ENCODE measurements around the gene TTPAL. TPM values are rescaled to one million over a fixed set of nuclear protein-coding genes. Genes with fewer than 3 reads are reported as not detected.

TTPAL gene
- total RNA-seq, 1 experiment from 2014 or later = 10.3 TPM

GRCh38 chr20:44479643-44480042 lies 4.0 kb downstream of the TTPAL start (continued):
- TF ChIP-seq AR (CRISPR knock-in tag; IDR thresholded peaks at IDR 0.05) (no peak), ZNF232 (CRISPR knock-in tag; IDR thresholded peaks at IDR 0.05) (no peak)

- H3K4me3 Mint-ChIP-seq = no peak overlapping the region
- no peaks in the 10 kb centered on the region for H3K9me3 Mint-ChIP-seq
- H3K27ac Mint-ChIP-seq = no peak overlapping the region
- H3K4me1 Mint-ChIP-seq = peaks cover 12% of the 10 kb centered on the region
- ATAC-seq (no peak), DNase-seq (ENCODE audit: low spot score) (no peak)
- CTCF ChIA-PET = no interaction called here
- POLR2A ChIA-PET = no interaction called here
- H3K27me3 Mint-ChIP-seq (ENCODE audit: low read depth) = peaks cover 2% of the 10 kb centered on the region
- TF ChIP-seq ZNF425 (CRISPR knock-in tag; conservative IDR thresholded peaks at IDR 0.05) (no peak), GTF2I (CRISPR knock-in tag; conservative IDR thresholded peaks at IDR 0.05) (no peak), ZNF317 (CRISPR knock-in tag; IDR thresholded peaks at IDR 0.05; ENCODE audit: borderline replicate concordance, low read depth) (no peak), ZNF219 (CRISPR knock-in tag; IDR thresholded peaks at IDR 0.05; ENCODE audit: borderline replicate concordance) (no peak), JAZF1 (CRISPR knock-in tag; IDR thresholded peaks at IDR 0.05) (no peak), NR2C2 (CRISPR knock-in tag; IDR thresholded peaks at IDR 0.05) (no peak), ZNF671 (CRISPR knock-in tag; IDR thresholded peaks at IDR 0.05) (no peak), FOXP1 (CRISPR knock-in tag; IDR thresholded peaks at IDR 0.05; ENCODE audit: borderline replicate concordance) (no peak), ZNF281 (CRISPR knock-in tag; IDR thresholded peaks at IDR 0.05) (no peak), E2F5 (CRISPR knock-in tag; IDR thresholded peaks at IDR 0.05) (no peak), SMAD4 (CRISPR knock-in tag; IDR thresholded peaks at IDR 0.05) (no peak), CREB1 (CRISPR knock-in tag; IDR thresholded peaks at IDR 0.05) (no peak)
- peaks cover 10% of the 10 kb centered on the region; the same call in 1 of the 2 replicates for H3K36me3 Mint-ChIP-seq
Observed at GRCh38 chr20:44480097-44480496, 4.4 kb downstream of the TTPAL start.

- Mint-ChIP-seq H3K4me3 (no peak overlapping the region), H3K9me3 (no peaks in the 10 kb centered on the region), H3K27me3 (ENCODE audit: low read depth) (peaks cover 2% of the 10 kb centered on the region; the same call in 1 of the 2 replicates), H3K27ac (no peak overlapping the region), H3K4me1 (no peaks in the 10 kb centered on the region; the same call in none of the 2 replicates), H3K36me3 (peaks cover 13% of the 10 kb centered on the region)
- ChIA-PET CTCF (no interaction called here), POLR2A (interaction anchor here (0.5 kb wide), 1 partner anchor 46 kb away, joined by 3 read pairs; no protein-coding TSS in a partner anchor)
- no peak for DNase-seq (ENCODE audit: low spot score)
- no peak for ATAC-seq
- TF ChIP-seq MAX (CRISPR knock-in tag; IDR thresholded peaks at IDR 0.05) (no peak), USF1 (CRISPR knock-in tag; IDR thresholded peaks at IDR 0.05) (no peak), ZNF281 (CRISPR knock-in tag; IDR thresholded peaks at IDR 0.05) (no peak), OVOL2 (CRISPR knock-in tag; IDR thresholded peaks at IDR 0.05; ENCODE audit: borderline replicate concordance) (no peak), E2F1 (CRISPR knock-in tag; IDR thresholded peaks at IDR 0.05) (no peak)
Observed at GRCh38 chr20:44481719-44482416, 6.2 kb downstream of the TTPAL start.
